PC-3 (cell line): ENCODE measurements around the gene SYNJ2. TPM values are rescaled to one million over a fixed set of nuclear protein-coding genes. Genes with fewer than 3 reads are reported as not detected.
"Not testable (repeated sequence)": the region's sequence is repeated elsewhere in the genome, so short reads cannot be mapped to it uniquely, and the experiment has no call there.

Experiments
- ATAC-seq: fragments of 200-7000 bp; cut with Tn5 transposase; 2 replicates; pipeline ENCODE4 v1.9.1; 2020; ENCODE audit warnings: mild to moderate bottlenecking, moderate library complexity
- BruUV-seq: library from RNA; stranded (reverse); fragments of 400-500 nt; replicated peaks from 2 replicates; lab custom pipeline; 2021; lab: Mats Ljungman, UMichigan
- CTCF ChIA-PET: fragments of 300-600 bp; sonication (Branson Sonifier 250); formaldehyde crosslinking; loops from one replicate; lab custom pipeline; 2022; ENCODE audit warnings: antibody characterized with exemption; lab: Charles Lee
- POLR2A ChIA-PET: fragments of 300-600 bp; sonication (Branson Sonifier 250); formaldehyde crosslinking; loops from one replicate; lab custom pipeline; 2022; ENCODE audit warnings: antibody characterized with exemption; ENCODE audit not compliant: unreplicated experiment; lab: Charles Lee
- DNase-seq: peaks from one replicate; pipeline ENCODE4 v3.0.0-alpha.2; 2015
- H2AFZ ChIP-seq: fragments of 300-600 bp; sonication (generic); 2 replicates; pipeline ENCODE4 v1.6.0; 2016; ENCODE audit warnings: antibody characterized with exemption, low read length
- H3F3A ChIP-seq: fragments of 300-600 bp; sonication (generic); one replicate; pipeline ENCODE4 v1.6.0; 2017; ENCODE audit warnings: antibody characterized with exemption, low read length, control low read depth, mild to moderate bottlenecking; ENCODE audit not compliant: unreplicated experiment
- H3K27ac ChIP-seq: fragments of 300-600 bp; sonication (generic); 2 replicates; pipeline ENCODE4 v1.5.1; 2016; ENCODE audit warnings: mild to moderate bottlenecking, low read length
- H3K27me3 ChIP-seq: fragments of 300-600 bp; sonication (generic); 2 replicates; pipeline ENCODE4 v1.6.1; 2016; ENCODE audit warnings: low read length, mixed read lengths
- H3K36me3 ChIP-seq: fragments of 300-600 bp; sonication (generic); 2 replicates; pipeline ENCODE4 v1.6.1; 2016; ENCODE audit warnings: low read depth, mixed run types, low read length, mixed read lengths
- H3K4me1 ChIP-seq: fragments of 300-600 bp; sonication (generic); 2 replicates; pipeline ENCODE4 v1.5.1; 2016; ENCODE audit warnings: low read length; ENCODE audit not compliant: insufficient read depth
- H3K4me2 ChIP-seq: fragments of 300-600 bp; sonication (generic); 2 replicates; pipeline ENCODE4 v1.6.0; 2016; ENCODE audit warnings: low read length
- H3K4me3 ChIP-seq: fragments of 300-600 bp; sonication (generic); 2 replicates; pipeline ENCODE4 v1.5.1; 2016; ENCODE audit warnings: mild to moderate bottlenecking, low read length, mixed read lengths
- H3K79me2 ChIP-seq: fragments of 300-600 bp; sonication (generic); 2 replicates; pipeline ENCODE4 v1.6.1; 2017; ENCODE audit warnings: low read length, mixed read lengths
- H3K9ac ChIP-seq: fragments of 300-600 bp; sonication (generic); 2 replicates; pipeline ENCODE4 v1.6.0; 2016; ENCODE audit warnings: mild to moderate bottlenecking, low read length
- H3K9me2 ChIP-seq: fragments of 300-600 bp; sonication (generic); replicated peaks from 2 replicates; pipeline ENCODE4 v1.6.1; 2016; ENCODE audit warnings: mixed run types, low read length, mixed read lengths
- H3K9me3 ChIP-seq: fragments of 300-600 bp; sonication (generic); 2 replicates; pipeline ENCODE4 v1.6.1; 2016; ENCODE audit warnings: low read length, mixed read lengths
- H4K20me1 ChIP-seq: fragments of 300-600 bp; sonication (generic); 2 replicates; pipeline ENCODE4 v1.6.1; 2016; ENCODE audit warnings: low read length, mixed read lengths
- EZH2 ChIP-seq: fragments of 300-600 bp; sonication (generic); IDR thresholded peaks from one replicate; pipeline ENCODE4 v1.6.1; 2017; ENCODE audit warnings: antibody characterized with exemption, mild to moderate bottlenecking, low read length; ENCODE audit not compliant: unreplicated experiment
- EZH2phosphoT487 ChIP-seq: fragments of 300-600 bp; sonication (generic); IDR thresholded peaks from 2 replicates; pipeline ENCODE4 v1.6.1; 2018; ENCODE audit warnings: mild to moderate bottlenecking, antibody characterized with exemption, low read length, borderline replicate concordance
- intact Hi-C: fragments of 100-400 bp; cut with micrococcal nuclease; formaldehyde crosslinking; loops from 2 replicates; pipeline ENCODE4 v1.9.0; 2023
- total RNA-seq: library from RNA; depleted of rRNA; stranded (reverse); fragments of >200 nt; gene quantifications from 2 replicates; pipeline ENCODE4 v1.2.3, GENCODE V29; 2014
- TF ChIP-seq, protein P1 (sequence below): fragments of 300-600 bp; sonication (generic); conservative IDR thresholded peaks from 2 replicates; pipeline ENCODE4 v1.5.1; 2017; ENCODE audit warnings: antibody characterized with exemption, low read depth, mild to moderate bottlenecking, low read length

SYNJ2 gene
- total RNA-seq, 1 experiment from 2014 or later: 21.5 TPM

DNA sequence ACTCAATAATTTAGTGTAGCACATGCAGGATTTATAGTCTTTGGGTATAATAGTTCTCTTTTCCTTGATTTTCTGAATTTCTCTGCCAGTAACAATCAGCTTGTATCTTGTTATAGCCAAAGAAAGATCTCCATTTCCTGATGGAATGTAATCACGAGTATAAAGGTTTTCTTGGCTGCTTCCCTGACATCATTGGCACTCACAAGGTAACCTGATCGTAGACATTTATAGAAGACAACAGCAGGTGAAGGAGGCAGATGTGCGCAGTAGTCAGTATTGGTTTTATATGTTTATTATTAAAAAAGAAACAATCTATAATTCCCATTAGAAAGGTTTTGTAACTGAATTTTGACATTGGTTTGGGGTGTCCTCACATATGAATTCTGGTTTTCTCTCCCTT lies 44.3 kb upstream of the SYNJ2 start:
- no peaks in the 10 kb centered on the region for H3K27me3 ChIP-seq
- no peak for DNase-seq
- BruUV-seq: no TSS peak
- no peak overlapping the region for H3K4me3 ChIP-seq
- H3K9me3 ChIP-seq: no peaks in the 10 kb centered on the region
- H3K79me2 ChIP-seq: no peaks in the 10 kb centered on the region
- no peaks in the 10 kb centered on the region for H3F3A ChIP-seq
- TF ChIP-seq EZH2 (no peak), EZH2phosphoT487 (no peak)
- TF ChIP-seq, protein P1, sequence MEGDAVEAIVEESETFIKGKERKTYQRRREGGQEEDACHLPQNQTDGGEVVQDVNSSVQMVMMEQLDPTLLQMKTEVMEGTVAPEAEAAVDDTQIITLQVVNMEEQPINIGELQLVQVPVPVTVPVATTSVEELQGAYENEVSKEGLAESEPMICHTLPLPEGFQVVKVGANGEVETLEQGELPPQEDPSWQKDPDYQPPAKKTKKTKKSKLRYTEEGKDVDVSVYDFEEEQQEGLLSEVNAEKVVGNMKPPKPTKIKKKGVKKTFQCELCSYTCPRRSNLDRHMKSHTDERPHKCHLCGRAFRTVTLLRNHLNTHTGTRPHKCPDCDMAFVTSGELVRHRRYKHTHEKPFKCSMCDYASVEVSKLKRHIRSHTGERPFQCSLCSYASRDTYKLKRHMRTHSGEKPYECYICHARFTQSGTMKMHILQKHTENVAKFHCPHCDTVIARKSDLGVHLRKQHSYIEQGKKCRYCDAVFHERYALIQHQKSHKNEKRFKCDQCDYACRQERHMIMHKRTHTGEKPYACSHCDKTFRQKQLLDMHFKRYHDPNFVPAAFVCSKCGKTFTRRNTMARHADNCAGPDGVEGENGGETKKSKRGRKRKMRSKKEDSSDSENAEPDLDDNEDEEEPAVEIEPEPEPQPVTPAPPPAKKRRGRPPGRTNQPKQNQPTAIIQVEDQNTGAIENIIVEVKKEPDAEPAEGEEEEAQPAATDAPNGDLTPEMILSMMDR: no peak
- no peak overlapping the region for H3K4me2 ChIP-seq
- ChIA-PET POLR2A (no interaction called here), CTCF (no interaction called here)
- H4K20me1 ChIP-seq: no peaks in the 10 kb centered on the region
- H3K27ac ChIP-seq: no peak overlapping the region
- H2AFZ ChIP-seq: no peak overlapping the region
- no peaks in the 10 kb centered on the region for H3K4me1 ChIP-seq
- intact Hi-C loops: no loop called here
- no peak for ATAC-seq
- peaks cover 9% of the 10 kb centered on the region for H3K36me3 ChIP-seq
- H3K9ac ChIP-seq: no peak overlapping the region
- H3K9me2 ChIP-seq: no peaks in the 10 kb centered on the region

DNA sequence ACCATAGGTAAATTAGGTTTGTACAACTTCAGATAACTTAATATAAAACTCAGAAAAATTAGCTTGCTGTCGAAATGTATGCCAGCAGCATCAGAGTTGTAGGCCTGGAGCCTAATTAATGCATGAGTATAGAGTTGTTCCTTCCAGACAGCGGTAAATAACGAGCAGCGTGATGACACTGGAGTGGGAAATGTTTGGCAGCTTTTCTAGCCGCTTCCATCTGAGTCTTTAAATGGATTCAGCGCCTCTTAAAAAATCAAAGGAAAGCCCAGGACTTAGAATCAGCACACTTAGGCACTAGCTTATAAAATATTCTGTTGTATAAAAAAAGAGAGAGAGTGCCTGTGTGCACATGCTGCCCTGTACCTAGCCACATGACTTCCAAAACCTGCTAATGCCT lies 43.7 kb upstream of the SYNJ2 start:
- Histone ChIP-seq H3K27ac (no peak overlapping the region), H3K27me3 (no peaks in the 10 kb centered on the region), H3K36me3 (peaks cover 9% of the 10 kb centered on the region), H4K20me1 (no peaks in the 10 kb centered on the region), H3K79me2 (no peaks in the 10 kb centered on the region), H3K4me2 (no peak overlapping the region), H3K4me1 (no peaks in the 10 kb centered on the region), H3K4me3 (no peak overlapping the region), H2AFZ (no peak overlapping the region), H3F3A (no peaks in the 10 kb centered on the region), H3K9me3 (no peaks in the 10 kb centered on the region), H3K9ac (no peak overlapping the region), H3K9me2 (no peaks in the 10 kb centered on the region)
- BruUV-seq: no TSS peak
- DNase-seq (no peak), ATAC-seq (no peak)
- ChIA-PET POLR2A (no interaction called here), CTCF (no interaction called here)
- no peak for TF ChIP-seq EZH2
- TF ChIP-seq, protein P1: no peak
- TF ChIP-seq EZH2phosphoT487: no peak
- intact Hi-C loops: no loop called here

DNA sequence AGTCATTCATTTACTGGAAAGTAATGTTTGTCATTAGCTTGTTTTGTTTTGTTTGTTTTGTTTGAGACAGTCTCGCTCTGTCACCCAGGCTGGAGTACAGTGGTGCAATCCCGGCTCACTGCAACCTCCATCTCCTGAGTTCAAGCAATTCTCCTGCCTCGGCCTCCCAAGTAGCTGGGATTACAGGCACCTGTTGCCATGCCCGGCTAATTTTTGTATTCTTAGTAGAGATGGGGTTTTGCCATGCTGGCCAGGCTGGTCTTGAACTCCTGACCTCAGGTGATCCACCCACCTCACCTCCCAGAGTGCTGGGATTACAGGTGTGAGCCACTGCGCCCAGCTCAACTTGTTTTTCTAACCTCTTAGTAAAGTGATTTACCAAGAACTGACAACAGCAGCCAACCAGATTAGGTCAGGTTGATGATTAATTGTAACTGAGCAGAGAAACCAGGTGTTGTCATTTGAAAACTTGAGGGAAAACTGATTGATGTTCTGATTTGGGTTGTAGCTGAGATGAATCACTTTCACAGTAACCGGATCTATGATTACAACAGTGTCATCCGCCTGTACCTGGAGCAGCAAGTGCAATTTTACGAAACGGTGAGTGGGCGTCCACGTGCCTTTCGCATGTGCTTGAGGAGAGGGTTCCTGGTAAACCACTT lies 41.2 kb upstream of the SYNJ2 start:
- H3K9me2 ChIP-seq, DNase-seq, intact Hi-C loops, H3K79me2 ChIP-seq, CTCF ChIA-PET, H2AFZ ChIP-seq, H3K4me1 ChIP-seq, H3K9me3 ChIP-seq, H3K36me3 ChIP-seq, H3F3A ChIP-seq, BruUV-seq, ATAC-seq, H3K27ac ChIP-seq, H3K4me3 ChIP-seq, POLR2A ChIA-PET, H3K9ac ChIP-seq, H3K27me3 ChIP-seq, H3K4me2 ChIP-seq, H4K20me1 ChIP-seq: not testable (repeated sequence)
